HFF-Myc (cell line): ENCODE results near the gene UBE4B.

ENCODE experiments used
- DNase-seq: peaks from one replicate; pipeline ENCODE4 v3.0.0-alpha.2; 2011; ENCODE audit warnings: low read depth; ENCODE audit errors: extremely low read depth
- H3K4me3 ChIP-seq: replicated peaks from 2 replicates; pipeline ENCODE4 v1.5.1; 2011; ENCODE audit warnings: low read depth, mild to moderate bottlenecking, control low read depth, low read length
- TF ChIP-seq, protein P1 (sequence below): IDR thresholded peaks from 2 replicates; pipeline ENCODE4 v1.5.1; 2012; ENCODE audit warnings: mild to moderate bottlenecking, low read depth, low read length, control low read depth; ENCODE audit errors: missing control alignments

UBE4B gene

DNA sequence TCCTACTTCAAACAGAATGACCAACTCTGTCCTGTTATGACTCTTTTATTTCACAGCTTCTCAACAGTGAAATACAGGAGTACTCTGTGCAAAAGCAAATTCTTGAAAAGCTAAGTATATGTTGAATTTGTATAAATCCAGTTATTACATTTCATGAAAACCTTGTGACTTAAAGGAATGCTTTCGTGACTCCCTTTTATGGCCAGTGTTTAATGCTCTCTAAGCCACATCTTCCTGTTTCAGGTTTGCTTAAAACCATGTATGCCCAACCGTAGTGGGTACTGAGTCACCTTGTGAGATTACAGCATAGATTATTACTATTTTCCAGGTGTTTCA lies 137.4 kb downstream of the UBE4B start:
- TF ChIP-seq, protein P1, sequence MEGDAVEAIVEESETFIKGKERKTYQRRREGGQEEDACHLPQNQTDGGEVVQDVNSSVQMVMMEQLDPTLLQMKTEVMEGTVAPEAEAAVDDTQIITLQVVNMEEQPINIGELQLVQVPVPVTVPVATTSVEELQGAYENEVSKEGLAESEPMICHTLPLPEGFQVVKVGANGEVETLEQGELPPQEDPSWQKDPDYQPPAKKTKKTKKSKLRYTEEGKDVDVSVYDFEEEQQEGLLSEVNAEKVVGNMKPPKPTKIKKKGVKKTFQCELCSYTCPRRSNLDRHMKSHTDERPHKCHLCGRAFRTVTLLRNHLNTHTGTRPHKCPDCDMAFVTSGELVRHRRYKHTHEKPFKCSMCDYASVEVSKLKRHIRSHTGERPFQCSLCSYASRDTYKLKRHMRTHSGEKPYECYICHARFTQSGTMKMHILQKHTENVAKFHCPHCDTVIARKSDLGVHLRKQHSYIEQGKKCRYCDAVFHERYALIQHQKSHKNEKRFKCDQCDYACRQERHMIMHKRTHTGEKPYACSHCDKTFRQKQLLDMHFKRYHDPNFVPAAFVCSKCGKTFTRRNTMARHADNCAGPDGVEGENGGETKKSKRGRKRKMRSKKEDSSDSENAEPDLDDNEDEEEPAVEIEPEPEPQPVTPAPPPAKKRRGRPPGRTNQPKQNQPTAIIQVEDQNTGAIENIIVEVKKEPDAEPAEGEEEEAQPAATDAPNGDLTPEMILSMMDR: no peak
- no peak for DNase-seq
- H3K4me3 ChIP-seq: no peak overlapping the region

DNA sequence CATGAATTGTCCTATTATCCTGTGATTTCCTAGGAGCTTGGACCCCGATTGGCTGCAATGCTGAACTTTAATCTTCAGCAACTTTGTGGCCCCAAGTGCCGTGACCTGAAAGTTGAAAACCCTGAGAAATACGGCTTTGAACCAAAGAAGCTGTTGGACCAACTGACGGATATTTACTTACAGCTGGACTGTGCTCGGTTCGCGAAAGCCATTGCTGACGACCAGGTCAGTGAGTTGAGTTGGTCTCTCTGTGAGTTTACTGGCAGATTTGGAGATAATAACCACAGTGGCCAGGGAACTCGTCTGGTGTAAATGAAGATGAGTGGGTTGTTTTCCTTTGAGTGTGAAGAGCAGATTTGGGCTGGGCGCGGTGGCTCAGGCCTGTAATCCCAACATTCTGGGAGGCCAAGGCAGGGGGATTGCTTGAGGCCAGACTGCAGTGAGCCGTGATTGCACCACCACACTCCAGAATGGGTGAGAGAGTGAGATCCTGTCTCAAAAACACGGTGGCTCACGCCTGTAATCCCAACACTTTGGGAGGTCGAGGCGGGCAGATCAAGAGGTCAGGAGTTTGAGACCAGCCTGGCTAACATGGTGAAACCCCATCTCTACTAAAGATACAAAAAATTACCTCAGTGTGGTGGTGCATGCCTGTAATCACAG lies 138.5 kb downstream of the UBE4B start:
- no peak overlapping the region for H3K4me3 ChIP-seq
- TF ChIP-seq, protein P1: no peak
- DNase-seq: no peak

DNA sequence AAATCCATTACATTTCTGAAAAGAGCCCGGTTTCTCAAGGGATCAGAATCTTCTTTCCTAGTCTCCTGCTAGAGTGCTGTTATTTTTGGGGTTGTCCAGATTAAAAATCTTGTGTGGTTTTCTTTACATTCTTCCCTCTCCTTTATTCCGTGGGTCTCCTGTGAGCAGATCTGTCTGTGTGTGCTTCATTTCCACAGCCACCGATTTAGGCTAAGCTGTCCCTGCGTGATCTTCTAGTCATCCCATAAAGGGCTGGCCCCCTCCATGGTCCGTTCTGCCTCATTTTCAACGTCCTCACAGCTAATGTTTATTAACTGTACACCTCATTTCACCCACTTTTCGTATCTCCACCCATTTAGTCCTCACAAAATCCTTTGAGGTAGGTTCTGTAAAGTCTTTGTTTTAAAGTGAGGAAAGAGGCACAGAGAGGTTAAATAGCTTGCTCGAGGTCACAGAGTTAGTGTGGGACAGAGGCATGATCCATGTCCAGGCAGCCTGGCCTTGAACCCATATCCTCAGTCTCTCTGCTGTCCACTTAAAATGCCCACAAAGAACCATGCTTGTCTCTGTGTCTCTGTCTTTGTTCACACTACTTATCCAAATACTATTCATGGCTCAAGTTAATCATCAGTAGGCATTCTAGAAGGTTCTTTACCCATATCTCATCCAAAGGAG lies 139.4 kb downstream of the UBE4B start:
- no peak for DNase-seq
- H3K4me3 ChIP-seq: no peak overlapping the region
- TF ChIP-seq, protein P1: no peak

DNA sequence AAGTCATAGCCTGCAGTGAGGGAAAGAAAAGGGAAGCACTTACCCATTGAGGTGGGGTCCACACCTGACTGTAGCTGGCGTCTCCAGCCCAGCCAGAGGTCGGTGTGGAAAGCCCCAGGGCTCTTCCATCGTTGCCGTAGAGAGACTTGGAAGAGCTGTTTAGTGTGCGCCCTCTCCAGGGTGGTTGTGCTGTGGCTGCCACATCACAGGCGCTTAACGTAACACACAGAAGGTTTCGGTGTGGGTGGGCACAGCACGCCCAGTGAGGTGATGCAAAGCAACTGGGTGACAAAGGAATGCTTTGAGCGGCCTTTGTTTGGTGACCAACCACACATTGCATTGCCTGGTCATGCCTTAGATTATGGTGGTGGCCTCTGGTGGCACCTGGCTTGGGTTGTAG lies 140.8 kb downstream of the UBE4B start:
- TF ChIP-seq, protein P1: no peak
- H3K4me3 ChIP-seq: no peak overlapping the region
- no peak for DNase-seq

DNA sequence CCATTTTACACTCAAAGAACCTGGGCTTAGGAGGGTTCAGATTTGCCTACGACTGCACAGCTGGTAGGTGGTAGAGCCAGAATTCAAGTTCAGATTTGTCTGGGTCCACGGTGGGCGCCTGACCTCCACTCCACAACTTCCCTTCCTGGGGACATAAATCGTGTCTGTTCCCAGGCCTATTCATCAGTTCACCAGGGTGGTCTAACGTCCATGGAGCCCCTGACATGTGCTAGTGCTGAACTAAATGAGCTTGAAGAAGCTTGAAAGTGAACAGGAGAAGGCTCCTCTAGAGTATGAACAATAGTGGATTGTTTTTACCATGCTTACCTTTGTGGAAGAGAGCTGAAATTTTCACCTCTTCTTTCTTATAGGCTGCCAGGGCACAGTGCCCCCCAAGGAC lies 145.1 kb downstream of the UBE4B start:
- no peak overlapping the region for H3K4me3 ChIP-seq
- no peak for DNase-seq
- TF ChIP-seq, protein P1: no peak

GRCh38 chr1:10178597-10179405 lies 146.0 kb downstream of the UBE4B start:
- no peak for DNase-seq
- no peak overlapping the region for H3K4me3 ChIP-seq
- TF ChIP-seq, protein P1: no peak
